GM12872 (cell line): ENCODE measurements around the gene HSCB.

Experiments used
- TF ChIP-seq, protein P1 (sequence below): IDR thresholded peaks from 3 replicates; pipeline ENCODE4 v1.5.1; 2011; ENCODE audit warnings: low read depth, mild to moderate bottlenecking, low read length, moderate library complexity; ENCODE audit not compliant: insufficient read depth

The HSCB gene

DNA sequence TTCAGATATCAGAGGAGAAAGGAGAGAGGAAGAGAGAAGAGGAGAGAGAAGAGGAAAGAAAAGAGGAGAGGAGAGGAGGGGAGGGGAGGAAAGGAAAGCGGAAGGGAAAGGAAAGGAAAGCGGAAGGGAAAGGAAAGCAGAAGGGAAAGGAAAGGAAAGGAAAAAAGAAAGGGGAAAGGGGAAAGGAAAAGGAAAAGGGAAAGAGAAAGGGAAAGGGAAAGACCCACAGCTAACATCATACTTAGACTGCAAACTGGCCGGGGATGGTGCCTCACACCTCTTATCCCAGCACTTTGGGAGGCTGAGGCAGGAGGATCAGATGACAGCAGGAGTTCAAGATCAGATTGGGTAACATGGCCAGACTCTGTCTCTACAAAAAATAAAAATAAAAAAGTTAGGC is 11.7 kb upstream of the HSCB start:
- TF ChIP-seq, protein P1, sequence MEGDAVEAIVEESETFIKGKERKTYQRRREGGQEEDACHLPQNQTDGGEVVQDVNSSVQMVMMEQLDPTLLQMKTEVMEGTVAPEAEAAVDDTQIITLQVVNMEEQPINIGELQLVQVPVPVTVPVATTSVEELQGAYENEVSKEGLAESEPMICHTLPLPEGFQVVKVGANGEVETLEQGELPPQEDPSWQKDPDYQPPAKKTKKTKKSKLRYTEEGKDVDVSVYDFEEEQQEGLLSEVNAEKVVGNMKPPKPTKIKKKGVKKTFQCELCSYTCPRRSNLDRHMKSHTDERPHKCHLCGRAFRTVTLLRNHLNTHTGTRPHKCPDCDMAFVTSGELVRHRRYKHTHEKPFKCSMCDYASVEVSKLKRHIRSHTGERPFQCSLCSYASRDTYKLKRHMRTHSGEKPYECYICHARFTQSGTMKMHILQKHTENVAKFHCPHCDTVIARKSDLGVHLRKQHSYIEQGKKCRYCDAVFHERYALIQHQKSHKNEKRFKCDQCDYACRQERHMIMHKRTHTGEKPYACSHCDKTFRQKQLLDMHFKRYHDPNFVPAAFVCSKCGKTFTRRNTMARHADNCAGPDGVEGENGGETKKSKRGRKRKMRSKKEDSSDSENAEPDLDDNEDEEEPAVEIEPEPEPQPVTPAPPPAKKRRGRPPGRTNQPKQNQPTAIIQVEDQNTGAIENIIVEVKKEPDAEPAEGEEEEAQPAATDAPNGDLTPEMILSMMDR, result no peak

DNA sequence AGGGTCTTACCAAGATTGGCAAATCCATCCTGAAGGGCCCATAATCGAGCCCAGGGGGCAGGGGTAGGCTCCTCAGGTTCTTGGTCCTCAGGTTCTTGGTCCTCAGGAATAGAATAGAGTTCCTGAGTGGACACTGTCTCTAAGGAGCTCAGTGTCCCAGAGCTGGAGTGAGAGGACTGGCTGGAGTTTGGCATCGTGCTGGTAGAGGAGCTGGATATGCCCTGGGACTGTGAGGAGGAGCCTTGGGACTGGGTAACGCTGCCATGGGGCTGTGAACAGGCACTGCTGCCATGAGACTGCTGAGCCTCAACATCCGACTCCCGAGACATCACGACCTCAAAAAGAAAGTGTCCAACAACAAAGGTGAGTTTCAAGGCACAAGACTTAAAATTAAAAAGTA is 7.4 kb upstream of the HSCB start:
- TF ChIP-seq, protein P1, result no peak

DNA sequence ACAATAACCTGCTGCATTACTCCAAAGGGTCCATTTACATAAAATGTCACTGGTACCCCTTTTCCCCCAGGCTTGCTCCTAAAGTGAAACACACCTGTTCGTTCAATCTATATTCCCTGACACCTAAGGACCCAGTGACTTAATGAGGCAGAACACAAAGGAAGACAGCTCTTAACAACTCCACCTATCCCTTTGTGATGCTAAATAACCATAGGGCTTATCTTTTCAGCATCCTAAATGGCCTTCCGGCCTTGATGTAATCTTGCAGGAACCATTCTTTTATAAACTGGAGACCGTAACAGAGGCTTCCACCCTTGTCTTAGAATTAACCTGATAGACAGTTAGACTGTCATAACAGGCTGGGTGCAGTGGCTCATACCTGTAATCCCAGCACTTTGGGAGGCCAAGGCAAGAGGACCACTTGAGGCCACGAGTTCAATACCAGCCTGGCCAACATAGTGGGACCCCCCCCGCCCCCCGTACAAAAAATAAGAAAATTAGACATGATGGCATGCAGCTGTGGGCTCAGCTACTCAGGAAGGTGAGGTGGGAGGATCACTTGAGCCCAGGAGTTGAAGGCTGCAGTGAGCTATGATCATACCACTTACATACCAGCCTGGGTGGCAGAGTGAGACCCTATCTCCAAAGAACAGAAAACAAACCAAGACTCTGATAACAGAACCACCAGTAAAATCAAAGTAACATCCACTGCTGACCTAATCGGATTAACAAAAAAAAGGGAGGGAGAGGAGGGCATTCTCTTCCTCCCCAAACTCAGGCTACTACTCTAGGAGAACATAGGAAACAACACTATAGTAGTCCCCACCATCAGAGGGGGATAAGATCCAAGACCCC is 5.3 kb upstream of the HSCB start:
- TF ChIP-seq, protein P1, result no peak

DNA sequence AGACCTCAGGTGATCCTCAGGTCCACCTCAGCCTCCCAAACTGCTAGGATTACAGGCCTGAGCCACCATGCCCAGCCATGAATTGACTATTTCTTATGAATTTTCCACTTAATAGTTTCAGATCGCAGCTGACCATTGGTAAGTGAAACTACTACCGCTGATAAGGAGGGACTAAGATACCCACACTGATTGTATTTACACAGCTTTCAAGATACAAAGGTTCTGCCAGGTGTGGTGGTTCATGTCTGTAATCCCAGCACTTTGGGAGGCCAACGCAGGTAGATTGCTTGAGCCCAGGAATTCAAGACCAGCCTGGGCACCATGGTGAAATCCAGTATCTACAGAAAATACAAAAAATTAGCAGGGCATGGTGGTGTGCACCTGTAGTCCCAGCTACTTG is 4.1 kb upstream of the HSCB start:
- TF ChIP-seq, protein P1, result no peak

DNA sequence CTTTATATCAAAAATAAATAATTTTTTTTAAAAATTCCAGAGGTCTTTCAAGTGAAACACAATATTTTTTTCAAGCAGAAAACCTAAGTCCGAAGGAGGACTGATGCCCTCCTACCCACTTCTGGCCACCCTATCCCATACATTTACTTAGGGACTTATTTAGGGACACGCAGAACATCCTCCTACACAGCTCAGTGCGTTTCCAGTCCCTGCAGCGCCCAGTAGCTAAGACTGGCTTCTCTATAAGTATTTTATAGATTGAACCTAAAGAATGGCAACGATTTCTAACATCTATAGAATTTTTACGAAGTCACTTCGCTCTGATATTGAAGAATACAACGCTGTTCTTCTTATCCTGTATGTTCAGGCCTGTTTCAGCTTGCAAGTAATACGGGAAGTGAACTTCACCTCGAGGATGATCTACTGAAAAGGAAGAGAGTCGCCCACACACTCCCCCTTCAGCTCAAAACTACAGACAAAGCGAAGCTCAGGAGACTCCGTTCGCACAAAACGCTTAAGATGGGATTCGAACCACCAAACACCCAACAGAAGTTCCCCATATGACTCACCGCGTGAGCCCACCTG is 547 bp upstream of the HSCB start:
- TF ChIP-seq, protein P1, result no peak

DNA sequence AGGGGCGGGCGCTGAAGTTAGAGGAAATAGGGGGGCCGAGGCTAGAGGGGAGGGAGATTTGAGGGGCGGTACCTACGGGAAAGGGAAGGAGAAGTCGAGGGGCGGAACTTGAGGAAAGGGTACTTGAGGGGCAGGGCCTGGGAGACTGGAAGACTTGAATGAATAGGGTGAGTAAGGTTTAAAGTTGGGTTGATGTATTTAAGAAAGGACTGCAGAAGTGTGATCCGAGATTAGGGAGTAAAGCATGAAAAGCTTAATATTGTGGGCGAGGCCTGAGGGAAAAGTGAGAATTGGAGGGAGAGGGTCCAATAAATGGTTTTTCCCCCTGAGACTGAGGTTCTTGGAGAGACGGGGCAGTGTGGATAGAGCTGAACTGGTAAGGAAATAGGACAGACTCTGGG is 723 bp downstream of the HSCB start:
- TF ChIP-seq, protein P1, result no peak

DNA sequence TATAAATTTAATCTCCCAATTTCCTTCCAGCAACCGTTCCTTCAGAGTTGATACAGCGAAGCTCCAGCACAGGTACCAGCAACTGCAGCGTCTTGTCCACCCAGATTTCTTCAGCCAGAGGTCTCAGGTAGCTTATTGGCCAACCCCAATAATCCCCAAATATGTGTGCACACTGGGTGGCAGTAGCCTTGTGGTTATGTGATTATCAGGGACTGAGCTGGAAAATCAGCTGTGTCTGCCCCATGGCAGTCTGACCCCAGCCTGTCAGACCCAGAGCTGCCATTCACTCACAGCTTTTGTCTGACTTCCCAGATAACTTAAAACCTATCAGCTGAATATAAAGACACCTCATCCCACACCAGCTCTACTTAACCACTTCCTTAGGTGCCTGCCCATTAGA is 2.0 kb downstream of the HSCB start:
- TF ChIP-seq, protein P1, result no peak
